GM21423 (cell line): ENCODE measurements around the gene OR8B3.
"Not testable (repeated sequence)": the region's sequence is repeated elsewhere in the genome, so short reads cannot be mapped to it uniquely, and the experiment has no call there.

ENCODE experiments used
- ATAC-seq: cut with Tn5 transposase; IDR thresholded peaks from one replicate; pipeline ENCODE4 v1.9.1; 2021; ENCODE audit warnings: mild to moderate bottlenecking, moderate library complexity; ENCODE audit not compliant: unreplicated experiment

OR8B3 gene

DNA sequence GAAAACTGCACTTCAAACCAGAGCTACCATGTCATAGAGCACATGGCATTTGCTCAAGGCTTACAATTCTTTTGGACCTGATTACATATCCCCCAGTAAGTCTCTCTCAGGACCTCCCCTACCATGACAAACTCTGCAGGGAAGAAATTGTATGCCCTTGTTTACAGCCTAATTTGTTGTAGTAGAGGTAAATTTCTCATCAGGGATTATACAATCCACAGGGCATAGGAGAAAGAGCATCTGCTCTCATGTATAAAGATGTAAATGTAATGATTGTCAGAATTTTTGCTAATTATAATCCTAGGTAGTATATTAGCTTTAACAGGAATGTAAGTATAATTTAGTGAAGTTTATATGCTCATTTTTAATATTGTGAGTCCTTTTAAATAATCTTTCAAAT lies at the start of gene OR8B3:
Gene OR8B3, minus strand, starts transcription at position 101 of the 400 bp plus-strand sequence. CDS start 1,673 bp downstream, outside the sequence.
- no peak for ATAC-seq

- no peak for ATAC-seq
Measured at GRCh38 chr11:124446916-124447315, 48.1 kb upstream of the OR8B3 start.

DNA sequence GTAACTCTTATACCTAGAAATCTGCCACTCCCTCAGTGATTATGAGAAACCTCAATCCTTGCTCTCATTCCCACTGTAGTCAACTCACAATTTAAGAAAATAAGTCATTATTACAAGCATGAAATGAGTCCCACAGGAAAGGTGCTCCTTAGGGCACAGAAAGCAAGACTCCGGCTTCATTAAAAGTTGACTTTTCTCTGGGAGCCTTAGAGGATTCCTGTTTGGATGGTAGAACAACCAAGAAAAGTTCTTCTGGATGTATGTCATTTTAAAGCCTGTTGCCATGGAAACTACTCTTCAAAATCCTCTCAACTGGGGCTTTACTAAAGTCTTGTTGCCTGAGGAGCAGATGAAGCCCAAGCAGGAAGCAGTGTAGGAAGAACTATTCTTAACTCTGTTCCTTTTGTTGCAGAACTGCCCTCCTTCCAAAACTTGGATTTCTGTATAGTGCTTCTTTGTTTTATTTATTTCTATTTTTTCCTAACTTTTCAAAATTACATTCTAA lies 46.9 kb upstream of the OR8B3 start, which contains the start of gene OR8B8:
Gene OR8B8, minus strand, starts transcription at position 51 of the 505 bp plus-strand sequence. CDS start 4,611 bp downstream, outside the sequence.
- ATAC-seq: no peak

GRCh38 chr11:124442847-124443246 lies 44.0 kb upstream of the OR8B3 start:
- ATAC-seq: no peak

- ATAC-seq: no peak
Measured at GRCh38 chr11:124442442-124442841, 43.6 kb upstream of the OR8B3 start.

DNA sequence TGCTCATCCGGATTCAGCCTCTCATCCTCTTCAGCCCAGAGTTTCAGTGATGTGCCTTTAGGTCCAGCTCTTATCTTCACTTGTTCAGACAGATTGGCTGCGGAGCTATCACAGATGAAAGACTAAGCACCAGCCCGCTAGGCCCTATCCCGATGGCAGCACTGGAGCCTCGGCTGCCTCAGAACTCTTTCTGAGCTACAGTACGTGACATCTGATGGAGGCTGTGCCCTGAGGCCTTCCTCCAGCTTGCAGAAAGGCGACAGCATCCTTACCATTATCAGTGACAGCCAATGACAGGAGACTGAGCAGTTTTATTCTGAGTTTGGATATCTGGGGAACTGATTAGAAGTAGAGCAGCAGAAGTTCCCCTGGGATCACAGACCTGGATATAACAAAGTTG lies 42.7 kb upstream of the OR8B3 start:
- no peak for ATAC-seq

GRCh38 chr11:124441081-124441480 lies 42.3 kb upstream of the OR8B3 start:
- no peak for ATAC-seq

DNA sequence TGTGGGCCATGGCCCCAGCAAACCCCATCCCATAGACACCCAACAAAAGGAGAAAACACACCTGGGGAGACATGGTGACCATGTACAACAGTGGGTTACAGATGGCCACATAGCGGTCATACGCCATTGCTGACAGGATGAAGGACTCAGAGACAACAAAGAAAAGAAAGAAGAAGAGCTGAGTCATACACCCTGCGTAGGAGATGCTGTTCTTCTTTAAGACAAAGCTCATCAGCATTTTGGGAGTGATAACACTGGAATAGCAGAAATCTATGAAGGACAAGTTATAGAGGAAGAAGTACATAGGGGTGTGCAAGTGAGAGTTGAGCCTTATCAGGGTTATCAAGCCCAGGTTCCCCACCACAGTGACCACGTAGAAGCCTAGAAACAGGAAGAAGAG lies 41.8 kb upstream of the OR8B3 start:
- no peak for ATAC-seq

GRCh38 chr11:124434699-124435098 lies 35.9 kb upstream of the OR8B3 start:
- no peak for ATAC-seq

DNA sequence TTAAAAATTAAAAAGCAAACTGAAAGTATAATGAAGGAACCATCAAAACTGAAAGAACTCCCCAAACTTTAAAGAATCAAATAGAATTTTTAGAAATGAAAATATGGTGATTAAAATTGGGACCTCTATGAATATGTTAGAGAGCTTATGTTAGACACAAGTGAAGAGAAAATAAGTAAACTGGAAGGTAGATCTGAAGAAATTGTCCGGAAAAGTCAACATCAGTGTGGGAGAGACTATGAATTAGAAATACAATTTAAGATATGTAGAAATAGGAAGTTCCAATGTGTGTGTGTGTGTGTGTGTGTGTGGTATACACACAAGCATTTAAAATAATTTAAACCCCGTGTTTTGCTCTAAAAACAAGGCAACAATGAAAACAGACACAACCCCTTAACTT lies 30.8 kb upstream of the OR8B3 start:
- ATAC-seq: no peak

DNA sequence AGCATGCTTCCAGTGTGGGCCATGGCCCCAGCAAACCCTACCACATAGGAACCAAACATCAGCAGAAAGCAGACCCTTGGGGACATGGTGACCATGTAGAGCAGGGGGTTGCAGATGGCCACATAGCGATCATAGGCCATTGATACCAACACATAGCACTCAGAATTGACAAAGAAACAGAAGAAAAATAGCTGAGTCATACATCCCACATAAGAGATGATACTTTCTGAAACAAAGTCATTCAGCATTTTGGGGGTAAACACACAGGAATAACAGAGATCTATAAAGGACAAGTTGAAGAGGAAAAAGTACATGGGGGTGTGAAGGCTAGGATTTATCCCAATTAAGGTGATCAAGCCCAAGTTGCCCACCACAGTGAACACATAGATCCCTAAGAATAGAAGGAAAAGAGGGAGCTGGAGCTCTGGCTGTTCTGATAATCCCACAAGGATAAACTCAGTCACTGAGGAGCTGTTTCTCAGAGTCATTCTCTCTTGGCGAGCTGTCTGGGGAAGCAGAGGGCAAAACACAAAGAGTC lies 25.6 kb upstream of the OR8B3 start, which contains the start of gene OR8B4:
Gene OR8B4, minus strand, starts transcription at position 488 of the 538 bp plus-strand sequence. Its CDS starts 0 bp downstream, at position 488.
- no peak for ATAC-seq

- ATAC-seq: no peak
Measured at GRCh38 chr11:124421043-124421442, 22.2 kb upstream of the OR8B3 start.

DNA sequence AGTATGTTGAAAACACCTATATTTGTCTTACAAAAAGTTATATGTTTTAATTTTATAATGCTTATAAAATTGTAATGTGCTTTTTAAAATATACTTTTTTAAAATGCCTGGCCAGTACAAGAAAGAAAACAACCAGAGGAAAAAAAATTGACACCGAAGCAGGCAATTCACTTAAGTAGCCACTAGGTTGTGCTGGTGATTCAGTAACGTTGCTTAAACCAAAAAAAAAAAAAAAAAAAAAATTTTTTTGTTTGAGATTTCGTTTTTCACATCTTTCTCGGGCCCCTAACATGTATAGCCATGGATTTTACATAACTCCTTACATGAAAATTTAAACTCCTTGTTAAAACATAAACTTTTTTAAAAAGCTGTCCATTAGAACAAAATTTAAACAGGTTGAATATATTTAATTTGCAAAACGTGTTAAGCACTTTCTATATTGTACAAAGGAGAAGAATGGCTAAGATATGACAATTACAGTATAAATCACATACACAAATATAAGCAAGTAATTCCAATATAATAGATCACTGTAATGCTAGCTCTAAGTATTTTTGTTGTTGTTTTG lies 16.6 kb upstream of the OR8B3 start:
- no peak for ATAC-seq

GRCh38 chr11:124409906-124410305 lies 11.1 kb upstream of the OR8B3 start:
- ATAC-seq: no peak

DNA sequence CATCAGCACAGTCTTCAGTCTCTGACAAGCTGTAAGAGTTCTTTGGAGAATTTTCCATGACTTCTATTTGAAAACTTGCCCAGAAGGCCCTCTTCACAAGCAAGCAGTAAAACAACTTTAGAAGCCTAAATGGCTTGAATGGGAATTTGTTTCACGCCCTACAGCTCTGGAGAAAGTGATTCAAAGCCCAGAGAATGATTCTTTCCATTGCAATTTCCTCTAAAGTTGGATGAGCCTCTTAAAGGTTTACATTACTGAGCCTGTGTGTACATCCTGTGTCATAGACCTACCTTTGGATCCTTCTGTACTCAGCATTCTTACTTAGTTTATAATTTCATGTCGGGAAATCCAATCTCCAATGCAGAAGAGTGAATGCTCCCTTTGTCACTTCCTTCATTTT lies 6.8 kb upstream of the OR8B3 start:
- no peak for ATAC-seq

GRCh38 chr11:124403186-124403585 lies 4.4 kb upstream of the OR8B3 start:
- not testable (repeated sequence) for ATAC-seq

DNA sequence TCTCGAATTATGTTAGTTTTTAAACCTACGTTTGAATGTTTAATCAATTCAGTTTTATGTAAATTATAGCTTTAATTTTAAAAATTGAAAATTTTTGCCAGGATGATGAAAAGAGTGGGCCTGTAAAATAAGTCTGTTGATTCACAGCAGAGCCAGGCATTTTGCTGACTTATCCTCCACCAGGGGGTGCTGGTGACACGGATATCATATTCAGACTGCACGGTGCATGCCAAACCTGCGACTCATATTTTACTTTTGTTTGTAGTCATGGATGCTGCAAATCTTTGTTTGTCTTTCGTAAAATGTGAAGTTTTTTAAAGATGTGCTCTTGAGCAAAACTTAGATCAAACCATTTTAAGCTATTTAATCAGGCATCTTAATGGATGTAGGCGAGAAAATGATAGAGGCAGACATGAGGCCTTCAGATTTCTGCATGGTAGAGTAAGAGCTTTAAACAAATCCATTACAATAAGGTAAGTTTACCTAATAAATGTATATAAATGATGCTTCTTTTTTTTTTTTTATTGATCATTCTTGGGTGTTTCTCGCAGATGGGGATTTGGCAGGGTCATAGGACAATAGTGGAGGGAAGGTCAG lies 3.6 kb upstream of the OR8B3 start:
- ATAC-seq: peak; percentile 92

DNA sequence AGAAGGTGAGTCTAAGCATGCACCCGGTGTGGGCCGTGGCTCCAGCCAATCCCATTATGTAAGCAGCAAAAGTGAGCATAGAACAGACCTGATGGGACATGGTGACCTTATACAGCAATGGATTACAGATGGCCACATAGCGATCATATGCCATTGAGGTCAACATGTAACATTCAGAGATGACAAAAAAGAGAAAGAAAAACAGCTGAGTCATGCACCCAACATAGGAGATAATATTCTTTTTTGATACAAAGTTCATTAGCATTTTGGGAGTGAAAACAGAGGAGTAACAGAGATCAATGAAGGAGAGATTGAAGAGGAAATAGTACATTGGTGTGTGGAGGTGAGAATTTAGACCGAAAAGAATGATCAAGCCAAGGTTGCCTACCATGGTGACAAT lies 2.0 kb downstream of the OR8B3 start:
- ATAC-seq: not testable (repeated sequence)

- ATAC-seq: no peak
Measured at GRCh38 chr11:124394408-124394807, 4.4 kb downstream of the OR8B3 start.

DNA sequence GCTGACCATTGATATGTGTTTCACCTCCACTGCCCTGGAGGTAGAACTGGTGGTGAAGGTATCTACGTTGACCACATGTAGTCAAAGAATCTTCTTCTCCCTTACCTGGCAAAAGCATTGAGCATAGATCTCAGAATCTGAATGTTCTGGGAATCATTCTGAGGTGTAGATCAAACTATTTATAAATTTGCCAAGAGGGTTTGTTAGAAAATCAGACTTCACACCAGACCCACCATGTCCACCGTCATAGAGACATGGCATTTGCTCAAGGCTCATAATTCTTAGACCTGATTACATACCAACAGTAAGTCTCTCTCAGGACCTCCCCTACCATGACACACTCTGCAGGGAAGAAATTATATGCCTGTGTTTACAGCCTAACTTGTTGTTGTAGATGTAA lies 14.4 kb downstream of the OR8B3 start, which contains the start of gene OR8B2:
Gene OR8B2, minus strand, starts transcription at position 101 of the 400 bp plus-strand sequence. CDS start 1,156 bp downstream, outside the sequence.
- no peak for ATAC-seq

DNA sequence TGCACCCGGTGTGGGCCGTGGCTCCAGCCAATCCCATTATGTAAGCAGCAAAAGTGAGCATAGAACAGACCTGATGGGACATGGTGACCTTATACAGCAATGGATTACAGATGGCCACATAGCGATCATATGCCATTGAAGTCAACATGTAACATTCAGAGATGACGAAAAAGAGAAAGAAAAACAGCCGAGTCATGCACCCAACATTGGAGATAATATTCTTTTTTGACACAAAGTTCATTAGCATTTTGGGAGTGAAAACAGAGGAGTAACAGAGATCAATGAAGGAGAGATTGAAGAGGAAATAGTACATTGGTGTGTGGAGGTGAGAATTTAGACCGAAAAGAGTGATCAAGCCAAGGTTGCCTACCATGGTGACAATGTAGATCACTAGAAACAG lies 16.0 kb downstream of the OR8B3 start:
- ATAC-seq: not testable (repeated sequence)

- ATAC-seq: no peak
Measured at GRCh38 chr11:124380585-124380984, 18.2 kb downstream of the OR8B3 start.
